Stomach (tissue), 9 donors: ENCODE data around the gene MKLN1. TPM values are rescaled to one million over a fixed set of nuclear protein-coding genes. Genes with fewer than 3 reads are reported as not detected.

Experiments
- DNase-seq, 2 donors: peaks; one replicate each; pipeline versions ENCODE4 v3.0.0 to v3.0.0-alpha.2; 2013 to 2019
- H3K27ac ChIP-seq, 5 donors: fragments of 200-600 bp in 4 of 5; sonication (generic) in 4 of 5; one replicate each; pipeline ENCODE4 v1.5.1; 2013 to 2019; ENCODE audit warnings: mild to moderate bottlenecking in 1 of 5, moderate library complexity in 1 of 5
- H3K27me3 ChIP-seq, 3 donors: fragments of 200-600 bp; sonication (generic); one replicate each; pipeline ENCODE4 v1.5.1; 2017 to 2019; ENCODE audit warnings: mixed run types in 1 of 3
- H3K36me3 ChIP-seq, 4 donors: fragments of 200-600 bp; sonication (generic); 1 replicate in 3 of 4; 2 replicates in 1 of 4; pipeline ENCODE4 v1.5.1; 2016 to 2019
- H3K4me1 ChIP-seq, 4 donors: fragments of 200-600 bp; sonication (generic); one replicate each; pipeline ENCODE4 v1.5.1; 2016 to 2019
- H3K4me3 ChIP-seq, 4 donors: fragments of 200-600 bp; sonication (generic) in 3 of 4; one replicate each; pipeline ENCODE4 v1.5.1; 2016 to 2019; ENCODE audit warnings: mild to moderate bottlenecking in 1 of 4
- H3K9me3 ChIP-seq, 4 donors: fragments of 200-600 bp; sonication (generic); one replicate each; pipeline ENCODE4 v1.5.1; 2016 to 2019
- CTCF ChIP-seq, 7 experiments: fragments of 450-650 bp in 4 of 7; fragments of 200-600 bp in 3 of 7; sonication (generic) in 3 of 7; IDR thresholded peaks; one replicate each; pipeline ENCODE4 v1.5.1; 2016 to 2019; ENCODE audit warnings: antibody characterized with exemption in 7 of 7, control low read depth in 2 of 7, mild to moderate bottlenecking in 1 of 7
- EP300 ChIP-seq: sonication (generic); formaldehyde crosslinking; IDR thresholded peaks from one replicate; pipeline ENCODE4 v1.6.1; 2017; ENCODE audit warnings: antibody characterized with exemption
- POLR2A ChIP-seq, 4 donors: fragments of 450-650 bp; IDR thresholded peaks; one replicate each; pipeline ENCODE4 v1.6.1; 2016; ENCODE audit warnings: antibody characterized with exemption in 4 of 4, control low read depth in 2 of 4, mild to moderate bottlenecking in 1 of 4, moderate library complexity in 1 of 4
- POLR2AphosphoS5 ChIP-seq, 3 donors: sonication (generic); formaldehyde crosslinking; IDR thresholded peaks; one replicate each; pipeline ENCODE4 v1.6.1; 2016; ENCODE audit warnings: antibody characterized with exemption in 3 of 3
- WGBS, 5 donors: extraction: QIAGEN DNeasy Blood & Tissue Kit in 3 of 5; methylation state at CpG; one replicate each; pipeline versions ENCODE4 v1.1.5 to v1.1.7; 2013 to 2018; 5-methylcytosine and 5-hydroxymethylcytosine counted together
- intact Hi-C: fragments of 100-400 bp; cut with DNase I; formaldehyde crosslinking; loops from one replicate; pipeline ENCODE4 v1.15.1; 2023; ENCODE audit warnings: low total_unique reads
- polyA plus RNA-seq, 3 donors: library from polyadenylated mRNA; stranded (reverse); fragments of 200-250 nt; gene quantifications; one replicate each; pipeline ENCODE4 v1.2.3, GENCODE V29; 2013
- total RNA-seq, 5 donors: library from RNA; depleted of rRNA; stranded (reverse); fragments of >200 nt; gene quantifications; one replicate each; pipeline versions ENCODE4 v1.1.0 to v1.2.3, GENCODE V29; 2014 to 2016
- donor health status: healthy with polysubstance abuse.
- donor health status: Bipolar disorder and iron deficiency.
- donor health status: healthy.

Gene MKLN1
- total and polyA plus RNA-seq, 8 donors: 9.4 to 147 (median 30.8) TPM

GRCh38 chr7:131336956-131337355 is 9.3 kb downstream of the MKLN1 start:
- Histone ChIP-seq H3K36me3 (no peaks in the 10 kb centered on the region), H3K9me3 (peaks cover 0 to 10% (median 4%) of the 10 kb centered on the region in 4 donors), H3K27me3 (no peaks in the 10 kb centered on the region), H3K4me1 (peaks cover 3 to 70% (median 27%) of the 10 kb centered on the region in 4 donors), H3K27ac (no peak overlapping the region), H3K4me3 (no peak overlapping the region)
- WGBS, 5 donors: 92 to 98% (median 97%) methylated on average over 2 of the region's 2 CpGs
- DNase-seq: no peak
- intact Hi-C loops: no loop called here
- no peak for TF ChIP-seq POLR2A (IDR thresholded peaks at IDR 0.05)
- TF ChIP-seq POLR2AphosphoS5 (IDR thresholded peaks at IDR 0.05): no peak
- TF ChIP-seq CTCF (IDR thresholded peaks at IDR 0.05): no peak
- TF ChIP-seq EP300: no peak

- DNase-seq: no peak
- H3K4me3 ChIP-seq: no peak overlapping the region
- TF ChIP-seq POLR2A (IDR thresholded peaks at IDR 0.05) (no peak), EP300 (no peak), POLR2AphosphoS5 (IDR thresholded peaks at IDR 0.05) (no peak), CTCF (IDR thresholded peaks at IDR 0.05) (no peak)
These were observed 10.5 kb downstream of the MKLN1 start for GRCh38 chr7:131338173-131338572.

GRCh38 chr7:131338691-131339390 is 11.2 kb downstream of the MKLN1 start:
- Histone ChIP-seq H3K9me3 (peaks cover 0 to 10% (median 4%) of the 10 kb centered on the region in 4 donors), H3K27me3 (no peaks in the 10 kb centered on the region), H3K4me3 (no peak overlapping the region), H3K4me1 (peaks cover 0 to 68% (median 26%) of the 10 kb centered on the region in 4 donors), H3K36me3 (no peaks in the 10 kb centered on the region), H3K27ac (no peak overlapping the region)
- TF ChIP-seq POLR2AphosphoS5 (IDR thresholded peaks at IDR 0.05): no peak
- TF ChIP-seq EP300: no peak
- no peak for TF ChIP-seq POLR2A (IDR thresholded peaks at IDR 0.05)
- no peak for TF ChIP-seq CTCF (IDR thresholded peaks at IDR 0.05)
- no peak for DNase-seq
- WGBS, 5 donors: 51 to 67% (median 63%) methylated on average over 7 of the region's 7 CpGs
- intact Hi-C loops: no loop called here

More at GRCh38 chr7:131338173-131338572, 10.5 kb downstream of the MKLN1 start:
- H3K4me1 ChIP-seq: peaks cover 2 to 70% (median 26%) of the 10 kb centered on the region in 4 donors
- intact Hi-C loops: no loop called here
- H3K36me3 ChIP-seq: no peaks in the 10 kb centered on the region
- no peaks in the 10 kb centered on the region for H3K27me3 ChIP-seq
- peaks cover 0 to 10% (median 4%) of the 10 kb centered on the region in 4 donors for H3K9me3 ChIP-seq
- no peak overlapping the region for H3K27ac ChIP-seq

GRCh38 chr7:131341690-131342089 is 14.0 kb downstream of the MKLN1 start:
- intact Hi-C loops: no loop called here
- Histone ChIP-seq H3K9me3 (peaks cover 0 to 7% (median 3%) of the 10 kb centered on the region in 4 donors), H3K4me3 (no peak overlapping the region), H3K36me3 (no peaks in the 10 kb centered on the region), H3K4me1 (peaks cover 0 to 53% (median 24%) of the 10 kb centered on the region in 4 donors), H3K27me3 (no peaks in the 10 kb centered on the region), H3K27ac (no peak overlapping the region)
- no peak for TF ChIP-seq POLR2A (IDR thresholded peaks at IDR 0.05)
- no peak for DNase-seq
- WGBS, 5 donors: 98 to 100% (median 100%) methylated on average over 1 of the region's 1 CpG

GRCh38 chr7:131342864-131343442 is 15.3 kb downstream of the MKLN1 start:
- H3K9me3 ChIP-seq: no peaks in the 10 kb centered on the region
- DNase-seq: no peak
- H3K4me3 ChIP-seq: no peak overlapping the region
- WGBS, 5 donors: 70 to 81% (median 79%) methylated on average over 2 of the region's 2 CpGs
- no peaks in the 10 kb centered on the region for H3K27me3 ChIP-seq
- TF ChIP-seq CTCF (IDR thresholded peaks at IDR 0.05) (no peak), EP300 (no peak), POLR2AphosphoS5 (IDR thresholded peaks at IDR 0.05) (no peak), POLR2A (IDR thresholded peaks at IDR 0.05) (no peak)
- no peaks in the 10 kb centered on the region for H3K36me3 ChIP-seq
- peaks cover 8 to 66% (median 35%) of the 10 kb centered on the region in 4 donors for H3K4me1 ChIP-seq
- no peak overlapping the region for H3K27ac ChIP-seq
- intact Hi-C loops: no loop called here
